Heart left ventricle (tissue), 16 donors: ENCODE data around the gene TBC1D4. TPM values are rescaled to one million over a fixed set of nuclear protein-coding genes. Genes with fewer than 3 reads are reported as not detected.
"Not testable (repeated sequence)": the region's sequence is repeated elsewhere in the genome, so short reads cannot be mapped to it uniquely, and the experiment has no call there.

Source experiments
- ATAC-seq, 4 donors: fragments of 200-7000 bp; cut with Tn5 transposase; one replicate each; pipeline ENCODE4 v1.9.1; 2020 to 2022; ENCODE audit warnings: moderate library complexity in 4 of 4, mild to moderate bottlenecking in 3 of 4, moderate number of reproducible peaks in 1 of 4
- DNase-seq, 5 donors: peaks; one replicate each; pipeline ENCODE4 v3.0.0-alpha.2; 2020
- H3K27ac ChIP-seq, 12 donors: fragments of 200-600 bp; sonication (generic) in 4 of 12; one replicate each; pipeline versions ENCODE4 v1.5.0 to v1.8.0; 2016 to 2022; ENCODE audit warnings: mild to moderate bottlenecking in 2 of 12
- H3K27me3 ChIP-seq, 9 donors: fragments of 200-600 bp; sonication (generic) in 2 of 9; one replicate each; pipeline versions ENCODE4 v1.5.1 to v1.8.0; 2016 to 2022; ENCODE audit warnings: mild to moderate bottlenecking in 3 of 9
- H3K36me3 ChIP-seq, 9 donors: fragments of 200-600 bp; sonication (generic) in 2 of 9; one replicate each; pipeline versions ENCODE4 v1.5.0 to v1.8.0; 2018 to 2022; ENCODE audit warnings: mild to moderate bottlenecking in 2 of 9
- H3K4me1 ChIP-seq, 12 donors: fragments of 200-600 bp; sonication (generic) in 4 of 12; one replicate each; pipeline versions ENCODE4 v1.5.0 to v1.8.0; 2016 to 2022; ENCODE audit warnings: mild to moderate bottlenecking in 3 of 12
- H3K4me3 ChIP-seq, 12 donors: fragments of 200-600 bp; sonication (generic) in 4 of 12; one replicate each; pipeline versions ENCODE4 v1.5.0 to v1.8.0; 2017 to 2022; ENCODE audit warnings: mild to moderate bottlenecking in 9 of 12, moderate library complexity in 4 of 12
- H3K9me3 ChIP-seq, 12 donors: fragments of 200-600 bp; sonication (generic) in 4 of 12; one replicate each; pipeline versions ENCODE4 v1.5.0 to v1.8.0; 2016 to 2022; ENCODE audit warnings: mild to moderate bottlenecking in 1 of 12
- POLR2A ChIP-seq, 2 donors: fragments of 450-650 bp; IDR thresholded peaks; one replicate each; pipeline ENCODE4 v1.6.1; 2017; ENCODE audit warnings: antibody characterized with exemption in 2 of 2, mild to moderate bottlenecking in 2 of 2, moderate library complexity in 2 of 2
- WGBS, 4 donors: extraction: QIAGEN DNeasy Blood & Tissue Kit in 2 of 4; methylation state at CpG; one replicate each; pipeline versions ENCODE4 v1.1.5 to v1.1.7; 2013 to 2018; 5-methylcytosine and 5-hydroxymethylcytosine counted together
- intact Hi-C, 10 donors: fragments of 100-400 bp; cut with DNase I; formaldehyde crosslinking; loops; one replicate each; pipeline versions ENCODE4 v1.11.1 to v1.14.2; 2022
- polyA plus RNA-seq, 2 donors: library from polyadenylated mRNA; stranded (reverse); fragments of 200-250 nt; gene quantifications; one replicate each; pipeline ENCODE4 v1.2.3, GENCODE V29; 2013
- total RNA-seq, 9 donors: library from RNA; depleted of rRNA in 2 of 9; stranded (reverse); fragments of >200 nt in 2 of 9; fragmentation: NEBNext Ultra II Directional in 3 of 9; extraction: Animal tissue kit (Norgen Biotek cat#: 25700) in 3 of 9; gene quantifications; one replicate each; pipeline versions ENCODE4 v1.1.0 to v1.2.4, GENCODE V29; 2016 to 2023
- TF ChIP-seq, protein P1 (sequence below), 12 donors: fragments of 200-600 bp; sonication (generic) in 4 of 12; IDR thresholded peaks; one replicate each; pipeline versions ENCODE4 v1.5.0 to v1.8.0; 2018 to 2022; ENCODE audit warnings: antibody characterized with exemption in 12 of 12, mild to moderate bottlenecking in 5 of 12
- donor health status: ischemic (EF 13 %, LVEDD 7.1; RV severe dilation, severe dysfunction).
- donor health status: healthy with polysubstance abuse.
- donor health status: DM: no; HTN: yes; CAD: no.
- donor health status: DM: no; HTN: no; CAD: no.
- donor health status: ischemic (EF 25% LVEDD 6.9; RV normal size, moderate dysfunction).
- donor health status: ischemic (EF 25% LVEDD 5.7; RV mildly dilated, moderate dysfunction).
- donor health status: healthy.
- donor health status: DM: yes; HTN: yes; CAD: no.
- donor health status: ischemic (EF 35%, LVEDD 5.7; RV mildly dilated, moderate dysfunction).
- donor health status: nonischemic (EF 11% LVEDD 7.7; RV severe dilation, severe dysfunction).
- donor health status: DM: yes; HTN: yes; CAD: no.
- donor health status: PGD.
- donor health status: ischemic (EF 29% LVEDD 5.4; RV normal size, mild dysfunction).
- donor health status: nonischemic (EF 23%, LVEDD 6.1; RV moderate dilation, normal function).

Gene TBC1D4
- total and polyA plus RNA-seq, 11 donors, result 26.8 to 158 (median 81.6) TPM

GRCh38 chr13:75352641-75353327, 129.2 kb downstream of the TBC1D4 start:
- Histone ChIP-seq H3K27me3 (no peaks in the 10 kb centered on the region), H3K9me3 (no peaks in the 10 kb centered on the region), H3K36me3 (peaks cover 0 to 43% (median 19%) of the 10 kb centered on the region in 9 donors), H3K27ac (peak overlapping the region in 5 of 12 donors; percentile 35 to 55 (median 46)), H3K4me1 (peaks cover 0 to 42% (median 5%) of the 10 kb centered on the region in 12 donors), H3K4me3 (no peak overlapping the region)
- WGBS, 4 donors, result 87 to 90% (median 89%) methylated on average over 3 of the region's 3 CpGs
- DNase-seq (no peak), ATAC-seq (no peak)
- intact Hi-C loops, result no loop called here
- TF ChIP-seq, protein P1, sequence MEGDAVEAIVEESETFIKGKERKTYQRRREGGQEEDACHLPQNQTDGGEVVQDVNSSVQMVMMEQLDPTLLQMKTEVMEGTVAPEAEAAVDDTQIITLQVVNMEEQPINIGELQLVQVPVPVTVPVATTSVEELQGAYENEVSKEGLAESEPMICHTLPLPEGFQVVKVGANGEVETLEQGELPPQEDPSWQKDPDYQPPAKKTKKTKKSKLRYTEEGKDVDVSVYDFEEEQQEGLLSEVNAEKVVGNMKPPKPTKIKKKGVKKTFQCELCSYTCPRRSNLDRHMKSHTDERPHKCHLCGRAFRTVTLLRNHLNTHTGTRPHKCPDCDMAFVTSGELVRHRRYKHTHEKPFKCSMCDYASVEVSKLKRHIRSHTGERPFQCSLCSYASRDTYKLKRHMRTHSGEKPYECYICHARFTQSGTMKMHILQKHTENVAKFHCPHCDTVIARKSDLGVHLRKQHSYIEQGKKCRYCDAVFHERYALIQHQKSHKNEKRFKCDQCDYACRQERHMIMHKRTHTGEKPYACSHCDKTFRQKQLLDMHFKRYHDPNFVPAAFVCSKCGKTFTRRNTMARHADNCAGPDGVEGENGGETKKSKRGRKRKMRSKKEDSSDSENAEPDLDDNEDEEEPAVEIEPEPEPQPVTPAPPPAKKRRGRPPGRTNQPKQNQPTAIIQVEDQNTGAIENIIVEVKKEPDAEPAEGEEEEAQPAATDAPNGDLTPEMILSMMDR (IDR thresholded peaks at IDR 0.05), result no peak
- no peak for TF ChIP-seq POLR2A (IDR thresholded peaks at IDR 0.05)

DNA sequence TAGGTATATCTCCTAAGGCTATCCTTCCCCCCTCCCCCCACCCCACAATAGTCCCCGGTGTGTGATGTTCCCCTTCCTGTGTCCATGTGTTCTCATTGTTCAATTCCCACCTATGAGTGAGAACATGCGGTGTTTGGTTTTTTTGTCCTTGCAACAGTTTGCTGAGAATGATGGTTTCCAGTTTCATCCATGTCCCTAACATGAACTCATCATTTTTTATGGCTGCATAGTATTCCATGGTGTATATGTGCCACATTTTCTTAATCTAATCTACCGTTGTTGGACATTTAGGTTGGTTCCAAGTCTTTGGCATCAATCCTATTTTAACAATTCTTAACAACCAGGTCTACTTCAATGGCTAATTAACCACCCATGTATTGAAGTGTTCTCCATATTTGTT, 130.4 kb downstream of the TBC1D4 start:
- H3K4me3 ChIP-seq, H3K27me3 ChIP-seq, H3K9me3 ChIP-seq, ATAC-seq, DNase-seq, intact Hi-C loops, H3K27ac ChIP-seq: not testable (repeated sequence)
- Histone ChIP-seq H3K4me1 (peaks cover 0 to 38% (median 5%) of the 10 kb centered on the region in 12 donors), H3K36me3 (peaks cover 0 to 55% (median 23%) of the 10 kb centered on the region in 9 donors)
- WGBS, 4 donors, result 94 to 98% (median 96%) methylated on average over 3 of the region's 3 CpGs

DNA sequence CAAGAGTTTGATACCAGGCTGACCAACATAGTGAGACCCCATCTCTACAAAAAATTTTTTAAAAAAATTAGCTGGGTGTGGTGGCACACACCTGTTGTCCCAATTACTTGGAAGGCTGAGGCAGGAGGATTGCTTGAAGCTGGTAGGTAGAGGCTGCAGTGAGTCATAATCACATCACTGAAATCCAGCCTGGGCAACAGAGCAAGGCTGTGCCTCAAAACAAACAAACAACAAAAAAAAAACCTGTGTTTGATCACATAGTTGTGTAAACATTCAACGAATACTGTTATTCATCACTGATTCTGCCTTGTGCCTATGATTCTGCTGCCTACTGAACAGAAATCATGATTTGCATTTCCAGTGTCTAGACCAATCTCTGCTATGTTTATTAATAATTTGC, 134.0 kb downstream of the TBC1D4 start:
- H3K9me3 ChIP-seq, result no peaks in the 10 kb centered on the region
- intact Hi-C loops, result no loop called here
- no peak overlapping the region for H3K4me3 ChIP-seq
- peaks cover 0 to 12% (median 0%) of the 10 kb centered on the region in 12 donors for H3K4me1 ChIP-seq
- H3K27me3 ChIP-seq, result no peaks in the 10 kb centered on the region
- H3K36me3 ChIP-seq, result peaks cover 0 to 63% (median 27%) of the 10 kb centered on the region in 9 donors
- 84 to 96% (median 93%) methylated on average over 1 of the region's 1 CpG for WGBS, 4 donors
- ATAC-seq, result no peak
- no peak for TF ChIP-seq POLR2A (IDR thresholded peaks at IDR 0.05)
- TF ChIP-seq, protein P1 (IDR thresholded peaks at IDR 0.05), result no peak
- no peak for DNase-seq
- H3K27ac ChIP-seq, result no peak overlapping the region

DNA sequence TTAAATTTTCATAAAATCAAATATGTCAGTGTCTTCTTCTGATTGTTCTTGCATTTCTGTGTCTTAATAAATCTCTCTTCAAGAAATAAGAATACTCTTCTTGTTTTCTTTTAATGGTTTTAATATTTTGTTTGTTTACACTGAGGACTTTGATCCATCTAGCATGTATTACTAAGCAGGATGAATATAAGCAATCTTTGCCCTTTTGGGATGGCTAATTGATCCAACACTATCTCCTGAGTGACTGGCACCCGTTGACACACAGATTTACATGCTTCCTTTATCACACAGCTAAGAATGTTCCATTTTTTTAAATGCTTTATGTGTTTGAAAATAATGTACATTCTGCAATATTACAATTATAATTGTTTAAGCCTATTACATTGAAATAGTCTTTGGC, 134.5 kb downstream of the TBC1D4 start:
- intact Hi-C loops, result no loop called here
- TF ChIP-seq, protein P1 (IDR thresholded peaks at IDR 0.05), result no peak
- TF ChIP-seq POLR2A (IDR thresholded peaks at IDR 0.05), result no peak
- H3K36me3 ChIP-seq, result peaks cover 0 to 64% (median 27%) of the 10 kb centered on the region in 9 donors

More for the DNA sequence above, 134.5 kb downstream of the TBC1D4 start:
- no peaks in the 10 kb centered on the region for H3K9me3 ChIP-seq
- no peaks in the 10 kb centered on the region for H3K27me3 ChIP-seq
- whole genome bisulfite sequencing, 4 donors, result 86 to 97% (median 92%) methylated on average over 1 of the region's 1 CpG
- H3K4me1 ChIP-seq, result peaks cover 0 to 7% (median 0%) of the 10 kb centered on the region in 12 donors
- H3K27ac ChIP-seq, result no peak overlapping the region
- DNase-seq (no peak), ATAC-seq (no peak)
- H3K4me3 ChIP-seq, result no peak overlapping the region
